ENCODE measurements around the gene P2RX4.

The P2RX4 gene

DNA sequence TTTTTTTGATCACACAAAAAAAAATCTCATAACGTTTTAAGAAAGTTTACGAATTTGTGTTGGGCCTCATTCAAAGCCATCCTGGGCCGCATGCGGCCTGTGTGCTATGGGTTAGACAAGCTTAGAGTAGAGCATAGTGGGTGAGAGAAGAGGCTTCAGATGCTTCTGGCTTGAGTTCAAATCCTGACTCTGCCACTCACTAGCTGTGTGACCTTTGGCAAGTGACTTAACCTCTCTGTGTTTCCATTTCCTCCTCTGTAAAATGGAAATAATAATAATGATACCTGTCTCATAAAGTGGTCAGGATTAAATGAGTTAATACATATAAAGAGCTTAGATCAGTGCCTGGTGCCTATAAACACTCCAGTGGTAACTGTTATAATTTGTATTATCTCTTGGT is 6.2 kb downstream of the P2RX4 start:
- TF ChIP-seq, protein P1, sequence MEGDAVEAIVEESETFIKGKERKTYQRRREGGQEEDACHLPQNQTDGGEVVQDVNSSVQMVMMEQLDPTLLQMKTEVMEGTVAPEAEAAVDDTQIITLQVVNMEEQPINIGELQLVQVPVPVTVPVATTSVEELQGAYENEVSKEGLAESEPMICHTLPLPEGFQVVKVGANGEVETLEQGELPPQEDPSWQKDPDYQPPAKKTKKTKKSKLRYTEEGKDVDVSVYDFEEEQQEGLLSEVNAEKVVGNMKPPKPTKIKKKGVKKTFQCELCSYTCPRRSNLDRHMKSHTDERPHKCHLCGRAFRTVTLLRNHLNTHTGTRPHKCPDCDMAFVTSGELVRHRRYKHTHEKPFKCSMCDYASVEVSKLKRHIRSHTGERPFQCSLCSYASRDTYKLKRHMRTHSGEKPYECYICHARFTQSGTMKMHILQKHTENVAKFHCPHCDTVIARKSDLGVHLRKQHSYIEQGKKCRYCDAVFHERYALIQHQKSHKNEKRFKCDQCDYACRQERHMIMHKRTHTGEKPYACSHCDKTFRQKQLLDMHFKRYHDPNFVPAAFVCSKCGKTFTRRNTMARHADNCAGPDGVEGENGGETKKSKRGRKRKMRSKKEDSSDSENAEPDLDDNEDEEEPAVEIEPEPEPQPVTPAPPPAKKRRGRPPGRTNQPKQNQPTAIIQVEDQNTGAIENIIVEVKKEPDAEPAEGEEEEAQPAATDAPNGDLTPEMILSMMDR (IDR thresholded peaks at IDR 0.05; ENCODE audit: extremely low read depth, missing control alignments) = no peak
- DNase-seq (ENCODE audit: low spot score) = no peak

DNA sequence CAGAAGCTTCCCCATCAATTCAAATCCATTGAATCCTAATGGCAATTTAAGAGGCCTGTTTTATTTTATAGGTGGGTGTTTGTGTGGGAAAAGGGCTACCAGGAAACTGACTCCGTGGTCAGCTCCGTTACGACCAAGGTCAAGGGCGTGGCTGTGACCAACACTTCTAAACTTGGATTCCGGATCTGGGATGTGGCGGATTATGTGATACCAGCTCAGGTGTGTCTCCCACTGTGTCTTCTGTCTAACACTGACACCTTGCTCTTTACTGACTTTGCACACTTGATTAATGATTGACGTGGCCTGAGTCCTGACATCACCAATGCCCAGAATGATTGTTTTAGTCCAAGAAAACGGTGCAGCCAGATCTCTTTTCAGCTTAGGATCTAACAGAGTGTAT is 7.1 kb downstream of the P2RX4 start:
- TF ChIP-seq, protein P1 (IDR thresholded peaks at IDR 0.05; ENCODE audit: extremely low read depth, missing control alignments) = no peak
- DNase-seq (ENCODE audit: low spot score) = no peak

DNA sequence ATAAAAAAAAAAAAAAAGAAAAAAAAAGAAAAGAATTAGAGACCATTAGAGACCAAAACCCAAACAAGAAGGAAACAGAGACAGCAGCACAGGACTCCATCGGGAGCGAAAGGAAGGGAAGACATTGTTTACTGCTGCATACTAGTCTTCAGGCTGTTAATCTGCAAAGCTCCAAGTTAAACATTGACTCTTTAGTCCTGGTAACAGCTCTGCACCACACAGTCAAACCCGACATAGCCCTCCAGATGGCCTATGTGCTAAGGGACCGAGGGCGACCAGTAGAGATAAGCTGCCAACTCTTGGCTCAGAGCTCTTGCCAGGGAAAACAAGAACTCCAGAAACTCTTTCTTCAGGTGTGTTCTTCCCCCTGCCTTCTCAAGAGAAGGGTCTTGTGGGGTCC is 7.8 kb downstream of the P2RX4 start:
- TF ChIP-seq, protein P1 (IDR thresholded peaks at IDR 0.05; ENCODE audit: extremely low read depth, missing control alignments) = no peak
- no peak for DNase-seq (ENCODE audit: low spot score)

DNA sequence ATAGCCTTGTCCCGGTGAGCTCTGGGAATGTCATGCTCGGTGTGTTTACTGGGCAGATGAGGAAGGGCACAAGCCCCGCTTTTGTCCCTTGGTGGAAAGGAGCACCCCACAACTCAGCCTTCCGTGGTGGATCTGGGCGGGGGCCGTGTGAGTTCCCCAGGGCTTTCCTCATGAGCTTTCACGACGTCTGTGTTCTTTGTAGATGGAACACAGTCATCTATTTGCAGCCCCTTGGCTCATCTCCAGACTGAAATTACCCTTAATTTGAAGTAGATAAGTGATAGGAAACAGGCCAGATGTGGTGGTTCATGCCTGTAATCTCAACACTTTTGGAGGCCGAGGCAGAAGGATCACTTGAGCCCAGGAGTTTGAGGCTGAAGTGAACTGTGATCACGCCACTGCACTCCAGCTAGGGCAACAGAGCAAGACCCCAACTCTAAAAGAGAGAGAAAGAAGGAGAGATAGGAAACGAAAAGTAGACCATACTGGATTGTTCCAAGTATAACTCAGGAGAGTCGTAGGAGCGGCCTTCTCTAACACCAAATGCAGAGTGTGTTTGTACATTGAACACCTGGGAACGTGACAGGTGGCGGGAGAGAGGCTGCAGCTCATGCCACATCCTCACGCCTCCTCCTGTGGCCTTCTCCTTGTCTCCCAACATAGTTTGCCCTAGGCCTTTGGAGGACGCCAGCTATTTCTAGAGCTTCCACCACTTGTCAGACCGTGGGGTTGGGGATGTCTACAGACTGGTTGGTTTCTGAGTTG is 8.8 kb downstream of the P2RX4 start:
- TF ChIP-seq, protein P1 (IDR thresholded peaks at IDR 0.05; ENCODE audit: extremely low read depth, missing control alignments) = no peak
- DNase-seq (ENCODE audit: low spot score) = no peak

DNA sequence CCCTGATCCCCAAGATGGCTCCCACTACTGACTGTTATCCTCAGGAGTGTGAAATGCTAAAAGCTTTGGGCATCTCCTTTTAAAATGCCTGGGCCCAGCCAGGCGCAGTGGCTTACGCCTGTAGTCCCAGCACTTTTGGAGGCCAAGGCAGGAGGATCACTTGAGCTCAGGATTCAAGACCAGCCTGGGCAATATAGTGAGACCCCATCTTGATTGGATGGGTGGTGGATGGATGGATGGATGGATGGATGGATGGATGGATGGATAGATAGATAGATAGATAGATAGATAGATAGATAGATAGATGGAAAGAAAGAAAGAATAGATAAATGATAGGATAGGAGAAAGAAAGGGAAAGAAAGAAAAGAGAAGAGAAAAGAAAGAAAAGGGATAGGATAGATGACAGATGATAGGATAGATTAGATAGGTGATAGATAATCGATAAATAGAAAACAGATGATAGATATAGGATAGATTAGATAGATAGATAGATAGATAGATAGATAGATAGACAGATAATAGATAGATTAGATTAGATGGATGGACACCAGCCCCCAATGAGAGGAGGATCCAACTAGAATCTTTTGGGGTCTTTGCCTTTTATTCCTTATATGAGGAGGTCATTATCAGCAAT is 9.5 kb downstream of the P2RX4 start:
- TF ChIP-seq, protein P1 (IDR thresholded peaks at IDR 0.05; ENCODE audit: extremely low read depth, missing control alignments) = no peak
- no peak for DNase-seq (ENCODE audit: low spot score)

DNA sequence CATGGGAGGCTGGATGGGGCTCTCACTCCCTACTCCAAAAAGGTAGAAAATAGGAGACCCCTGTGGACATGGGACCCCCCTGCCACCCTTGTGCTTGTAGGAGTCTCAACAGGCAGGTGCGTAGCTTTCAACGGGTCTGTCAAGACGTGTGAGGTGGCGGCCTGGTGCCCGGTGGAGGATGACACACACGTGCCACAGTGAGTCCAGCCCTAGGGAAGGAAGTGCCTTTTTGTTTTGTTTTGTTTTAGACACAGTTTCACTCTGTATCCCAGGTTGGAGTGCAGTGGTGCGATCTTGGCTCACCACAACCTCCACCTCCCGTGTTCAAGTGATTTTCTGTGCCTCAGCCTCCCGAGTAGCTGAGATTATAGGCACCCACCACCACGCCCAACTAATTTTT is 12.9 kb downstream of the P2RX4 start:
- TF ChIP-seq, protein P1 (IDR thresholded peaks at IDR 0.05; ENCODE audit: extremely low read depth, missing control alignments) = no peak
- DNase-seq (ENCODE audit: low spot score) = no peak
